IPS-15b (cell line): Measurements from ENCODE around the gene ZNF425.

ENCODE experiments used
- H3K27me3 ChIP-seq: one replicate; pipeline ENCODE4 v1.6.1; 2013; ENCODE audit warnings: low read length; ENCODE audit not compliant: control insufficient read depth, insufficient read depth
- H3K36me3 ChIP-seq: one replicate; pipeline ENCODE4 v1.6.1; 2013; ENCODE audit warnings: low read length; ENCODE audit not compliant: control insufficient read depth, insufficient read depth
- H3K4me1 ChIP-seq: one replicate; pipeline ENCODE4 v1.6.1; 2013; ENCODE audit warnings: mild to moderate bottlenecking, low read length; ENCODE audit not compliant: control insufficient read depth, insufficient read depth
- H3K4me3 ChIP-seq: one replicate; pipeline ENCODE4 v1.5.1; 2013; ENCODE audit warnings: low read depth, low read length
- H3K9ac ChIP-seq: one replicate; pipeline ENCODE4 v1.6.1; 2013; ENCODE audit warnings: low read depth, mild to moderate bottlenecking, low read length
- H3K9me3 ChIP-seq: one replicate; pipeline ENCODE4 v1.6.1; 2013; ENCODE audit warnings: mild to moderate bottlenecking, low read length; ENCODE audit not compliant: control insufficient read depth, insufficient read depth

The ZNF425 gene

DNA sequence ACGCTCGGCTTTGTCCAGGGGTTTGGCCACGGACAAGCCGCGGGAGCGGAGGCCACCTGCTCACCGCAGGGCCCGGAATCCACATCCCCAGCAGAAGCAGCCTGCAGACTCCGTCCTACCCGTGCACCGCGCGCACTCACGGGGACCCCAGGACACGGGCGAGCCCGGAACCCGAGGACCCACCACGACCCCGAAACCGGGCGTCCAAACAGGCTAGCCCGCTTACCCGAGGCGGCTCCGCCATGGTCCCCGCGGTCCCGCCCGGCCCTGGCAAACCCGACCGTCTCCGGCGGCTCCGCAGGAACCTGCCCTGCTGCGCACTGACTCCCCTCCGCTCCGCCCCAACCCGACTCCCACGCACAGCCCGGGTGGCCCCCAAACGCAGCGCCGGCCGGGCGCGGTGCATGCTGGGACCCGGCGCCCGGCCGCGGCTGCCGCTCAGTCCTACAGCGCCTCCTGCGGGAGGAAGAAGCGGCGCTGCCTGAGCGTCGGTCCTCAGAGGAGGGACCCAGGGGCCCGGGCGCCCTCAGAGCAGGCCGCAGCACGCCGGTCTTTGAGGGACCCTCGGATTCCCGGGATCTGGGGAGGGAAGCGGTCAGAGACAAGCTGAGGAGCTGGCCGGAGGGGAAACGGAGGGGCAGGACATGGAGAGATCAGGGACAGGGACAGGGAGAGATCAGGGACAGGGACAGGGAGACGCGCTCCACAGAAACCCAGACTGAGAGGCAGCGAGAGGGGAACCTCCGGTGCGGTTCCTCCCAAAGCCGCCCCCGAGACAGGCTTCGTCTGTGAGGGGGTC lies 35.5 kb downstream of the ZNF425 start, which contains the start of gene ZNF786:
Gene ZNF786, minus strand, starts transcription at position 322 of the 799 bp plus-strand sequence. Its CDS starts 78 bp downstream, at position 244.
- peak within 1 kb of the TSS; percentile 93 for H3K9ac ChIP-seq
- no peaks in the 10 kb centered on the region for H3K36me3 ChIP-seq
- peaks cover 2% of the 10 kb centered on the region for H3K4me1 ChIP-seq
- H3K4me3 ChIP-seq, result peak within 1 kb of the TSS; percentile 93
- H3K27me3 ChIP-seq, result no peaks in the 10 kb centered on the region
- H3K9me3 ChIP-seq, result no peaks in the 10 kb centered on the region

DNA sequence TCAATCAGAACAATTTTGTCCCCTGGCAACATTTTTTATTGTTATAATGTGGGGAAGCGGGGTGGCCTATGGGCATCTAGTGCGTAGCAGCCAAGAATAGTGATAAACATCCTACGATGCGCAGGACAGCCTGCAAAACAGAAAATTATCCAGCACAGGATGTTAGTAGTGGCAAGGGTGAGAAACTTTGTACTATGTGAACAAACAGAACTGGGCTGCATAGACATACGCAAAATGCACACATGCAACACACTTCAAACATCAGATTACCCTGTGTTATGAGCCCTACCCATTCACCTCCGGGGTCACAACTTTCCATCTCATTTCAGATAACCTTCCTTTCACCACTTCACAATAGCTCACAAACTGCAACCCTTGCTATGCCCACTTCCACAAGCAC lies 38.7 kb downstream of the ZNF425 start:
- no peak overlapping the region for H3K4me3 ChIP-seq
- no peak overlapping the region for H3K9ac ChIP-seq
- H3K4me1 ChIP-seq, result no peaks in the 10 kb centered on the region
- no peaks in the 10 kb centered on the region for H3K9me3 ChIP-seq
- H3K36me3 ChIP-seq, result no peaks in the 10 kb centered on the region
- no peaks in the 10 kb centered on the region for H3K27me3 ChIP-seq

DNA sequence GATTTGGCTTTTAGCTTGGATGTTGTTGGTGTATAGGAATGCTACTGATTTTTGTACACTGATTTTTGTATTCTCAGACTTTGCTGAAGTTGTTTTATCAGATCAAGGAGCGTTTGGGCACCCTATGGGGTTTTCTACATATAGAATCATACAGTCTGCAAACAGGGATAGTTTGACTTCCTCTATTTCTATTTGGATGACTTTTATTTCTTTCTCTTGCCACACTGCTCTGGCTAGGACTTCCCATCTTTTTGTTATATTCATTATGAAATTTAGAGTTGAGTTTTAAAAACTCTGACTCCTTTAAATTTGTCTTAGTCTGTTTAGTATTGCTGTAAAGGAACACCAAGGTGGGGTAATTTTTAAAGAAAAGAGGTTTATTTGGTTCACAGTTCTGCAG lies 40.3 kb downstream of the ZNF425 start:
- H3K9me3 ChIP-seq, result no peaks in the 10 kb centered on the region
- H3K27me3 ChIP-seq, result no peaks in the 10 kb centered on the region
- no peak overlapping the region for H3K4me3 ChIP-seq
- no peak overlapping the region for H3K9ac ChIP-seq
- H3K4me1 ChIP-seq, result peaks cover 5% of the 10 kb centered on the region
- no peaks in the 10 kb centered on the region for H3K36me3 ChIP-seq

DNA sequence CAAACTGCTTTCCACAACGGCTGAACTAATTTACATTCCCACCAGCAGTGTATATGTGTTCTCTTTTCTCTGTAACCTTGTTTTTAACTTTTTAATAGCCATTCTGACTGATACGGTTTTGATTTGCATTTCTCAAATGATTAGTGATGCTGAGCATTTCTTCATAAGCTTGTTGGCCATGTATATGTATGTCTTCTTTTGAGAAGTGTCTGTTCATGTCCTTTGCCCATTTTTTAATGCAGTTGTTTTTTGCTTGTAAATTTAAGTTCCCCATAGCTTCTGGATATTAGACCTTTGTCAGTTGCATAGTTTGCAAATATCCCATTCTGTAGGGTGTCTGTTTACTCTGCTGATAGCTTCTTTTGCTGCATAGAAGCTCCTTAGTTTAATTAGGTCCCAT lies 41.7 kb downstream of the ZNF425 start:
- H3K27me3 ChIP-seq, result no peaks in the 10 kb centered on the region
- H3K36me3 ChIP-seq, result no peaks in the 10 kb centered on the region
- H3K9ac ChIP-seq, result no peak overlapping the region
- H3K4me3 ChIP-seq, result no peak overlapping the region
- H3K4me1 ChIP-seq, result peaks cover 5% of the 10 kb centered on the region
- H3K9me3 ChIP-seq, result no peaks in the 10 kb centered on the region

DNA sequence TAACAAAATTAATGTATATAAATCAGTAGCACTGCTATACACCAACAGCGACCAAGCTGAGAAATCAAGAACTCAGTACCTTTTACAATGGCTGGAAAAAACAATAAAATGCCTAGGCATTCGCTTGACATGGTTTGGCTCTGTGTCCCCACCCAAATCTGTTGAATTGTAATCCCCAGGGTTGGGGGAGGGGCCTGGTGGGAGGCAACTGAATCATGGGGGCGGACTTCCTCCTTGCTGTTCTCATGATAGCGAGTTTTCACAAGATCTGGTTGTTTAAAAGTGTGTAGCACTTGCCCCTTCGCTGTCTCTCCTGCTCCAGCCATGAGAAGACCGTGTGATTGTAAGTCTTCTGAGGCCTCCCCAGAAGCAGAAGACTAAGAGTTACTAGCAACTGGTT lies 44.2 kb downstream of the ZNF425 start:
- no peaks in the 10 kb centered on the region for H3K36me3 ChIP-seq
- no peaks in the 10 kb centered on the region for H3K27me3 ChIP-seq
- no peak overlapping the region for H3K9ac ChIP-seq
- H3K4me3 ChIP-seq, result no peak overlapping the region
- H3K9me3 ChIP-seq, result no peaks in the 10 kb centered on the region
- H3K4me1 ChIP-seq, result peaks cover 5% of the 10 kb centered on the region

DNA sequence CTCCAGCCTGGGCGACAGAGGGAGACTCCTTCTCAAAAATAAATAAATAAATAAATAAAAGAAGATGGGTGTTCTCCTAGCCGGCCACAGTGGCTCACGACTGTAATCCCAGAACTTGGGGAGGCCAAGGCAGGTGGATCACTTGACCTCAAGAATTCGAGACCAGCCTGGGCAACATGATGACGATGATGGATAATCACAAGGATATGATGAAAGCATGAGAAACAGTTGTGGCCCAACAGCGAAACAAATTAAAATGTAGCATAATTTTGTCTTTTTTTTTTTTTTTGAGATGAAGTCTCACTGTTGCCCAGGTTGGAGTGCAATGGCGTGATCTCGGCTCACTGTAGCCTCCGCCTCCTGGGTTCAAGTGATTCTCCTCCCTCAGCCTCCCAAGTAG lies 48.5 kb downstream of the ZNF425 start:
- Histone ChIP-seq H3K27me3 (no peaks in the 10 kb centered on the region), H3K9ac (no peak overlapping the region), H3K36me3 (peaks cover 3% of the 10 kb centered on the region), H3K4me3 (no peak overlapping the region), H3K9me3 (no peaks in the 10 kb centered on the region), H3K4me1 (peaks cover 6% of the 10 kb centered on the region)

DNA sequence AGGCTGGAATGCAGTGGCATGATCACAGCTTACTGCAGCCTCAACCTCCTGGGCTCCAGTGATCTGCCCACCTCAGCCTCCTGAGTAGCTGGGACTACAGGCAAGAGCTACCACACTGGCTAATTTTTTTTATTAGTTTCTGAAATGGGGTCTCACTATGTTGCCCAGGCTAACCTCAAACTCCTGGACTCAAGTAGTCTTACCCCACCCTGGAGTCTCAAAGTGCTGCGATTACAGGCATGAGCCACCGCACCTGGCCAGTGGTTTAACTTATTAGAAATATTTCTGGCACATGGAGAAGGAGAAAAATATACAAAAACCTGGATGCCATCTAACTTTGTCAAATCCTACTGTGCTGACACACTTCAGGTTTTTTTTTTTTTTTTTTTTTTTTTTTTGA lies 50.8 kb downstream of the ZNF425 start:
- Histone ChIP-seq H3K4me3 (no peak overlapping the region), H3K36me3 (peaks cover 25% of the 10 kb centered on the region), H3K9ac (no peak overlapping the region), H3K4me1 (peaks cover 2% of the 10 kb centered on the region), H3K9me3 (no peaks in the 10 kb centered on the region), H3K27me3 (no peaks in the 10 kb centered on the region)

DNA sequence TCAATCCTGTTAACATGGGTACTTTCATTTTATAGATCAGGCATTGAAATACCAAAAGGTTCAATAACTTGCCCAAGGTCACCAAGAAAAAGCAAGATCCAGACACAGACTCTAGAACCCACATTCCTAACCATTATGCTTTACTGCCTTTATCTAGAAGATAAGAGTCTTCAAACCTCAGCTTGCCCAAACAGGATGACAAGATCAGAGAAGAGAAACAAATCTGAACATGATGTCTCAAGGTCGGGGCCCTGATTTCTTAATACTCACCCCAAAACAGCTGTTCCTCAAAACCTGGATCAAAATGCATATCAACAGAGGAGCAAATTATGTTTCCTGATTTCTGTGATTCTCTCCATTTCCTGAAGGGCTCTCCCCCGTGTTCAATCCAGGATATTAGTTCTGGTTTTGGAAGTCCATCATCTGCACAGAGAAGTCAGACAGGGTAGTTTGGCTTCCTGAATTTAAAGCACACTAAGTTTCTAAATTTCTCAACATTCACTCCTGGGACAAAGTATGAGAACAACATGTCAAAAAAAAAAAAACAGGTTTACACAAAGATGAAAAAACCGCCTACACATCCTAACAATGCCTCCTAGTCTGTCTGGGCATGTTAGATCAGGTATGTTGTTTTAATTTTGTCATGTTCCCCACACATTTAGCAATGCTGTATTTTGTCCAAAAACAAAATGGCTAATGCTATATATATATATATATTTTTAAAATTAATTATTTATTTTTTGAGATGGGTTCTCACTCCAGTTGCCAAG lies 51.8 kb downstream of the ZNF425 start:
- no peaks in the 10 kb centered on the region for H3K9me3 ChIP-seq
- H3K9ac ChIP-seq, result no peak overlapping the region
- peaks cover 2% of the 10 kb centered on the region for H3K4me1 ChIP-seq
- H3K4me3 ChIP-seq, result no peak overlapping the region
- peaks cover 31% of the 10 kb centered on the region for H3K36me3 ChIP-seq
- H3K27me3 ChIP-seq, result no peaks in the 10 kb centered on the region

DNA sequence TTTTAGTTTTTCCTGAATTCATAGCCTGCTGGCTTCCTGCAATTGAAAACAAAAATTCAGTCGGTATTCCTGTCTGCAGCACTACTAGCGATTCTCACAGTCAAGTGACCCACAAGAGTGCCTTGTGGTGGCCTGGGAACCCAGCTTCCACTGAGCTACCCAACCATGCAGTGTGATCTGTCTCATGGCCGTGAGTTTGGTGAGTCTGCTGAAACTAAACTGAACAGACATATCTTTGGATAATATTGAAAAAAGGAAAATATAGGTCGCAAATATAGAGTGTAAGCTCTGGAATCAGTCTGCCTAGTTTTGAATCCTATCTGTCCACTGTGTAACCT lies 53.7 kb downstream of the ZNF425 start:
- Histone ChIP-seq H3K27me3 (no peaks in the 10 kb centered on the region), H3K36me3 (peaks cover 31% of the 10 kb centered on the region), H3K4me1 (peaks cover 2% of the 10 kb centered on the region), H3K4me3 (peak overlapping the region; percentile 32), H3K9ac (peak overlapping the region; percentile 54), H3K9me3 (no peaks in the 10 kb centered on the region)

DNA sequence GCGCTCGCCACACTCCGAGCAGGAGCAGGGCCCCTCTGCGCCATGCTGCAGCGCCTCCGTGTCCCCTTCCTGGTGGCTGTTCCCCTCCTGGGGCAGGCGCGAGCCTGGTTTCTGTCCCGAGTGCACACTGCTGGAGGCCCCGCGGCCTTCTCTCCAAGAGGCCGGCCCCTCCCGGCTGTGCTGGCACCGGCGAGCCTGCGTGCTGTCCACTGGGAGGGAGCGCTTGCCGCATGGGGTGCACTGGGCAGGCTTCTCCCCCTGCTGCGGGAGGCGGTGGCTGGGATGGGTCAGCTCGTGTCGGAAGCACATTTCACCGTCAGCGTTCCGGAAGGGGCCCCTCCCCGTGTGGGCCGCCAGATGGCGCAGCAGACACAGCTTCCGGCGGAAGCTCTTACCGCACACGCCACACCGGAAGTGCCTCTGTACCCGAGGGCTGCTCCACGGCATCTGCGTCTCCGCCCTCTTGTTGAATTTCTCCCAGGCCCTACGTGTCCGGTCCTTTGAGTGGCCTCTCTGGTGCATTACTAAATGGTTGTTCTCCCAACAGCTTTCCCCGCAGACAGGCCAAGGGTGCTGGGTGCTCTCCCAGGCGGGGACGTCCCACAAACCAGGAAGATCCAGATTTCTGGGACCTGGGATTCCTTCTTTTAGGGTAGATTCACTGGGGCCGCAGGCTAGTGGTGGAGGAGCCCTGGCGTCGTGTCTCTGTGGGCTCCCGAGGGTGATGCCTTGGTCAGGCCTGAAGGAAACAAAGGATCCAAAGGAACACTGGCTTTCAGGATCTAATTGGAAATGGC lies 54.3 kb downstream of the ZNF425 start:
- Histone ChIP-seq H3K9ac (peak overlapping the region; percentile 60), H3K4me1 (peaks cover 2% of the 10 kb centered on the region), H3K27me3 (no peaks in the 10 kb centered on the region), H3K4me3 (peak overlapping the region; percentile 32), H3K9me3 (no peaks in the 10 kb centered on the region), H3K36me3 (peaks cover 31% of the 10 kb centered on the region)

DNA sequence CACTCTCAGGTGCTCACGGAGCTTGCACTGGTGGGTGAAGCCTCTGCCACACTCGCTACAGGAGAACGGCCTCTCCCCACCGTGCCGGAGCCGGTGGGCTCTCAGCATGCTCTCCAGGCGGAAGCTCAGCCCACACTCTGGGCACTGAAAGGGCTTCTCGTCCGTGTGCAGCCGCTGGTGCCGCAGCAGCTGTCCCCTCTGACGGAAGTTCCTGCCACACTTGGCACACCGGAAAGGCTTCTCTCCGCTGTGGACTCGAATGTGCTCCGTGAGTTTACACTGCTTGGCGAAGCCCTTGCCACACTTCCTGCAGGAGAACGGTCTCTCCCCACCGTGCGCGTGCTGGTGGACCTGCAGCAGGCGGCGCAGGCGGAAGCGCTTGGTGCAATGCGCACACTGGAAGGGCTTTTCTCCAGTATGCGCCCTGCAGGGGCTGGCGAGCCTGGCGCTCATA lies 54.9 kb downstream of the ZNF425 start:
- H3K27me3 ChIP-seq, result no peaks in the 10 kb centered on the region
- peak overlapping the region; percentile 47 for H3K9ac ChIP-seq
- peaks cover 2% of the 10 kb centered on the region for H3K4me1 ChIP-seq
- H3K4me3 ChIP-seq, result no peak overlapping the region
- no peaks in the 10 kb centered on the region for H3K9me3 ChIP-seq
- peaks cover 31% of the 10 kb centered on the region for H3K36me3 ChIP-seq
